Neural progenitor cell (in vitro differentiated cells): Measurements from ENCODE around the gene NOTUM.

Experiments
- EZH2phosphoT487 ChIP-seq: fragments of 200-600 bp; sonication (generic); IDR thresholded peaks from 2 replicates; pipeline ENCODE4 v1.6.1; 2017; ENCODE audit warnings: antibody characterized with exemption
- TF ChIP-seq, protein P1 (sequence below): fragments of 200-600 bp; sonication (generic); IDR thresholded peaks from 2 replicates; pipeline ENCODE4 v1.5.1; 2017; ENCODE audit warnings: antibody characterized with exemption, mild to moderate bottlenecking

DNA sequence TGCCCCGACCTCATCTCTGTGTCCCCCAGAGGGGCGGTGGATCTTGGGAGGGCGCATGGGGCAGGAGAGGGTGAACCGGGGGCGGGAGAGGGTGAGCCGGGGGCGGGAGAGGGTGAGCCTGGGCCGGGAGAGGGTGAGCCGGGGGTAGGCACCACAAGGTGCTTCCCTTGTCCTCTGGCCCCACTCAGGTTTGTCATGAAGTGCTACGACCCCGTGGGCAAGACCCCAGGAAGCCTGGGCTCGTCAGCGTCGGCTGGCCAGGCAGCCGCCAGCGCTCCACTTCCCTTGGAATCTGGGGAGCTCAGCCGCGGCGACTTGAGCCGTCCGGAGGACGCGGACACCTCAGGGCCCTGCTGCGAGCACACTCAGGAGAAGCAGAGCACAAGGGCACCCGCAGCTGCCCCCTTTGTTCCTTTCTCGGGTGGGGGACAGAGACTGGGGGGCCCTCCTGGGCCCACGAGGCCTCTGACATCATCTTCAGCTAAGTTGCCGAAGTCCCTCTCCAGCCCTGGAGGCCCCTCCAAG lies 35.3 kb upstream of the NOTUM start:
- TF ChIP-seq, protein P1, sequence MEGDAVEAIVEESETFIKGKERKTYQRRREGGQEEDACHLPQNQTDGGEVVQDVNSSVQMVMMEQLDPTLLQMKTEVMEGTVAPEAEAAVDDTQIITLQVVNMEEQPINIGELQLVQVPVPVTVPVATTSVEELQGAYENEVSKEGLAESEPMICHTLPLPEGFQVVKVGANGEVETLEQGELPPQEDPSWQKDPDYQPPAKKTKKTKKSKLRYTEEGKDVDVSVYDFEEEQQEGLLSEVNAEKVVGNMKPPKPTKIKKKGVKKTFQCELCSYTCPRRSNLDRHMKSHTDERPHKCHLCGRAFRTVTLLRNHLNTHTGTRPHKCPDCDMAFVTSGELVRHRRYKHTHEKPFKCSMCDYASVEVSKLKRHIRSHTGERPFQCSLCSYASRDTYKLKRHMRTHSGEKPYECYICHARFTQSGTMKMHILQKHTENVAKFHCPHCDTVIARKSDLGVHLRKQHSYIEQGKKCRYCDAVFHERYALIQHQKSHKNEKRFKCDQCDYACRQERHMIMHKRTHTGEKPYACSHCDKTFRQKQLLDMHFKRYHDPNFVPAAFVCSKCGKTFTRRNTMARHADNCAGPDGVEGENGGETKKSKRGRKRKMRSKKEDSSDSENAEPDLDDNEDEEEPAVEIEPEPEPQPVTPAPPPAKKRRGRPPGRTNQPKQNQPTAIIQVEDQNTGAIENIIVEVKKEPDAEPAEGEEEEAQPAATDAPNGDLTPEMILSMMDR, result no peak
- no peak for TF ChIP-seq EZH2phosphoT487
